Right renal pelvis (tissue), 4 donors: ENCODE measurements around the gene DPF1. TPM values are rescaled to one million over a fixed set of nuclear protein-coding genes. Genes with fewer than 3 reads are reported as not detected.
"Not testable (repeated sequence)": the region's sequence is repeated elsewhere in the genome, so short reads cannot be mapped to it uniquely, and the experiment has no call there.

Experiments used
- DNase-seq, 4 donors: peaks; one replicate each; pipeline ENCODE4 v3.0.0-alpha.2; 2013; ENCODE audit warnings: low read depth in 4 of 4, low spot score in 3 of 4, missing footprints in 1 of 4
- polyA plus RNA-seq, 4 donors: library from polyadenylated mRNA; unstranded; fragments of 120-200 nt; gene quantifications; one replicate each; pipeline ENCODE4 v1.2.1, GENCODE V29; 2013; ENCODE audit not compliant: insufficient read length in 4 of 4

Gene DPF1
- 1 to 10 TPM in 3 of 4 donors, under 1 TPM in 1; 0.70 to 2.1 (median 1.5) TPM for polyA plus RNA-seq

- no peak for DNase-seq
Observed at GRCh38 chr19:38224014-38224862, at the start of gene DPF1. TSS of gene DPF1 (minus strand) at chr19:38224222. CDS start at chr19:38224142, 80 bp downstream.

- no peak for DNase-seq
Observed at GRCh38 chr19:38273499-38273898, 49.5 kb upstream of the DPF1 start.

GRCh38 chr19:38270587-38271167 lies 46.7 kb upstream of the DPF1 start:
- no peak for DNase-seq

GRCh38 chr19:38268539-38268938 lies 44.5 kb upstream of the DPF1 start:
- DNase-seq: no peak

- DNase-seq: no peak
Observed at GRCh38 chr19:38267761-38268483, 43.9 kb upstream of the DPF1 start.

GRCh38 chr19:38266981-38267597 lies 43.1 kb upstream of the DPF1 start:
- no peak for DNase-seq

- no peak for DNase-seq
Observed at GRCh38 chr19:38265921-38266429, 42.0 kb upstream of the DPF1 start.

- DNase-seq: no peak
Observed at GRCh38 chr19:38265213-38265861, 41.3 kb upstream of the DPF1 start.

GRCh38 chr19:38264486-38265212 lies 40.6 kb upstream of the DPF1 start, which contains the start of gene SPINT2:
TSS of gene SPINT2 (plus strand) at chr19:38264573. CDS start at chr19:38264893, 320 bp downstream.
- no peak for DNase-seq

GRCh38 chr19:38263689-38264485 lies 39.9 kb upstream of the DPF1 start:
- DNase-seq: no peak

GRCh38 chr19:38262585-38263268 lies 38.7 kb upstream of the DPF1 start:
- no peak for DNase-seq

GRCh38 chr19:38261942-38262341 lies 37.9 kb upstream of the DPF1 start:
- DNase-seq: not testable (repeated sequence)

- no peak for DNase-seq
Observed at GRCh38 chr19:38255383-38256014, 31.5 kb upstream of the DPF1 start.

GRCh38 chr19:38253788-38254187 lies 29.8 kb upstream of the DPF1 start:
- no peak for DNase-seq

GRCh38 chr19:38252941-38253691 lies 29.1 kb upstream of the DPF1 start:
- no peak for DNase-seq

GRCh38 chr19:38252385-38252784 lies 28.4 kb upstream of the DPF1 start:
- DNase-seq: no peak

- no peak for DNase-seq
Observed at GRCh38 chr19:38251564-38252051, 27.6 kb upstream of the DPF1 start.
